HG02943 (cell line): ENCODE data around the gene SLF1.

ENCODE experiments used
- ATAC-seq: cut with Tn5 transposase; IDR thresholded peaks from one replicate; pipeline ENCODE4 v1.9.1; 2021; ENCODE audit warnings: mild to moderate bottlenecking, low read depth, moderate library complexity; ENCODE audit not compliant: unreplicated experiment

SLF1 gene

GRCh38 chr5:94707359-94707758, 88.9 kb downstream of the SLF1 start:
- no peak for ATAC-seq

DNA sequence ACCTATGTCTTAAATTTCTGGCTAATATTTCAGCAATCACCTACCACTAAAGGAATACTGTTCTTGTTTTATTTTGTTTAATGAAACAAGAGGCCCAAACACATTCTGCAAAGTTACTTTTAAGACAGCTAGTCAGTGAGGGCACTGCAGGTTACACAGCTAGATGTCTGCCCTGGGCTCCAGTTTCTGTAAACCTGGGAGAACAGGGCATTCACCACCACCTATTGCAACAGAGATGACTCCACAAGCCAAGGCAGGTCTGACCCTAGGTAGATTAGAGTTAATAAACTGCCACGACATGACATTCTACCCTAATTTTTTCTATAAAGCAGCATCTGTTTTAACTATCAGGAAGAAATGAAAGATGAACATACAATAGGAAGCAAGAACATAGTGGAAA, 90.8 kb downstream of the SLF1 start:
- ATAC-seq = no peak

DNA sequence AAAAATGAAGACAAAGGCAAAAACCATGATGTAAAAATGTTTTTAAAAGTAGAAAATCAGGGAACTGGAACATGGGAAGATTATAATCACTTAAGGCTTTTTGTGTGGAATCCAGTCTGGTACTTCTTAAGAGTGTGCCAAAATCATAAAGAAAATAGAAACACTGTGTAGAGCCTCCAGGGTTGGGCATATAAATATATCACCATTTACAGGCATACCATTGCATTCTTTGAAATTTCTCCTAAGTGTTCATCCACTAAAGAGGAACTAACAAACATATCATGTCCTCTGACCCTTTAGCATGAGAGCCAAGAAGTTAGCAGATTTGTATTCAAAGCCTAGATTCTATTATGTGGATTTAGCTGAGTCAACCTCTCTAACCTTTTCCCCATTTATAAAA, 93.3 kb downstream of the SLF1 start:
- ATAC-seq = no peak

GRCh38 chr5:94715768-94716167, 97.3 kb downstream of the SLF1 start:
- ATAC-seq = no peak

DNA sequence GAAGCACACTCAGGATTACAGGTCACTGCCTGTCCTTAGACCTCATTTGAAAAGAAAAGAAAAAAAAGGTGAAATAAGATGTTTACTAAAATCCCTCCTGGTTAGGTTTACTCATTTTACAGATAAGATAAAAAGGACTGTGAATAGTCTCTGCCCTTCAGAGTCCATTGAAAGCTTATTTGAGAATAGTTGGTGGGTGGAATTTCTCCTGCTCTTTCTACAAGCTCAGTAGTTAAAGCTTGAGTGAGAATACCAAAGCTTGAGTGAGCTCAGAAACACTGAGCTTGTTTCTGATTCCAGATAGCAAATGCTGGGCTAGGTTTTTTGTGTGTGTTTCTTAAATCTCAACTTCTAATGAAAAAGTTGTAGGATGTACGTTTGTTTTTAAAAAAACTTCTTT, 106.7 kb downstream of the SLF1 start:
- no peak for ATAC-seq

- ATAC-seq = no peak
Observed at GRCh38 chr5:94731471-94731870, 113.0 kb downstream of the SLF1 start.

- no peak for ATAC-seq
Observed at GRCh38 chr5:94736498-94736897, 118.0 kb downstream of the SLF1 start.

GRCh38 chr5:94740286-94740685, 121.8 kb downstream of the SLF1 start:
- no peak for ATAC-seq

- no peak for ATAC-seq
Observed at GRCh38 chr5:94742852-94743251, 124.4 kb downstream of the SLF1 start.

- ATAC-seq = no peak
Observed at GRCh38 chr5:94744906-94745305, 126.4 kb downstream of the SLF1 start.

DNA sequence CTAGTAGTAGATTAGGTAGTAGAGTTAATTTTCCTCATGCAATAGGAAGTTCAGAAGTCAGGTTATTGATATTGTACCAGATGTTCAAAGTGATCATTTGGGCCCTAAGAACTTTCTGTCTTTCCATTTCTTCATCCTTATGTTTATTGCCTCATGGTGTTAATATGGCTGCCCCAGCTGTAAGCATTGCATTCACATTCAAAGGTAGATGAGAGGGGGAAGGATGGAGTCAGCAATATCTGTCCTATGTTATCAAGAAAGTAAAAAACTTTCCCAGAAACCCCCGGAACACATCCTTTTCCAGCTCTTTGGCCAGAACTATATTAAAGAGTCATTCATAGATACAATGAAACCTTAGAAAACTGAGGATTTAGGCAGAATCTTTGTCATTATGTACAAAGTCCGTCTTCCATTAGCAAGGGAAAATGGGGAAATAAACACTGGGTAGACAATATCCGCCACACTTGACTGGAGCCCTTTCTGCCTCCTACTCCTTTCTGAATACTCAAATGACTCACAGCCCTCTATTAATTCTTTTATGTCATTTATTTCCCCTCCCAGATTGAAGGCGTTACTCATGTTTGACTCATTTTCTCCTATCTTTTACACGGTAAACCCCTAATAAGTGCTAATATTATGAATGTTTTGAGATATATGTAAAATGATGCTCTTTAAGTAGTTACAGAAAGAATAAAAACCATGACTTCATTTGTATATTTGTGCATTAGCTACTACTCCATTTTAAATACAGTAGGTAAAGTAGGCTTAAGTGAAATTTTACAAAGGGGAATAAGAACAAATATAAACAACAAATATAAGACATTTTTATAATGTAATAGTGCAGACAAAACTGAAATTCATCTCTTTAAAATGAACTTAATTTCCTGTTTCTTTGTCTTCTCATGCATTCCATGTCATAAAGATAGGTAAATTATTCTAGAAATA, 127.6 kb downstream of the SLF1 start:
- ATAC-seq = peak; percentile 52

DNA sequence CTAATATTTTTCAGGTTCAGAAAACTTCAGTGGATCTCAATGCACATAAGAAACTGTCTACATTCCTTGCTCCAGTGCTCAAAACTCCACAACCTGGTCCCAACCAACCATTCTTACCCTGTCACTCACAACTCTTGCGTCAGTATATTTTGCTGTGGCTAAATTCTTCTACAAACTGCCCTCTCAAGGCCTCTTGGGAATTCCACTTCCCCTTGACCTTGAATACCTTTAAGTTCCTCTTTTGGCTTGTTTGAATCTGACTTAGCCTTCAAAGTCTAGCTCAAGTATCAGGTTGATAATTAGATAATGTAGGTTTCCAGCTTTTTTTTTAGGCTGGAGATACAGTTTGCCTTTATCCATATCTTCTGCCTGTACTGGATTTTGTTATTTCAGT, 128.3 kb downstream of the SLF1 start:
- ATAC-seq = no peak
